B cell (primary cell): Measurements from ENCODE around the gene GIGYF1. TPM values are rescaled to one million over a fixed set of nuclear protein-coding genes. Genes with fewer than 3 reads are reported as not detected.
A peak's percentile ranks its signal among the peaks of the same experiment; 100 is the strongest.

ENCODE experiments used
- ATAC-seq: fragments of 200-7000 bp; cut with Tn5 transposase; one replicate; pipeline ENCODE4 v1.10.0; 2021; ENCODE audit warnings: low read depth, mild to moderate bottlenecking, moderate number of reproducible peaks, moderate library complexity
- CTCF ChIA-PET: fragments of 350-600 bp; sonication (Branson Sonifier 250); formaldehyde crosslinking; loops from one replicate; lab custom pipeline; 2021; ENCODE audit warnings: antibody characterized with exemption, inconsistent platforms; lab: Charles Lee
- POLR2A ChIA-PET: fragments of 350-600 bp; sonication (Branson Sonifier 250); formaldehyde crosslinking; loops from one replicate; lab custom pipeline; 2021; ENCODE audit warnings: antibody characterized with exemption; lab: Charles Lee
- DNase-seq: peaks from one replicate; pipeline ENCODE4 v3.0.0; 2013
- H2AFZ ChIP-seq: 2 replicates; pipeline ENCODE4 v1.6.1; 2012; ENCODE audit warnings: mild to moderate bottlenecking, low read depth, low read length; ENCODE audit not compliant: insufficient read depth, poor library complexity, severe bottlenecking
- H3K27ac ChIP-seq, 2 donors: 1 replicate in 1 of 2; 2 replicates in 1 of 2; pipeline ENCODE4 v1.5.1; 2012 to 2013; ENCODE audit warnings: low read length in 2 of 2, mild to moderate bottlenecking in 2 of 2, moderate library complexity in 1 of 2
- H3K27me3 ChIP-seq, 4 experiments: fragments of 200-600 bp in 1 of 4; sonication (generic) in 1 of 4; replicated peaks in 1 of 4; 1 replicate in 2 of 4; 2 replicates in 2 of 4; pipeline versions ENCODE4 v1.6.1 to v1.7.0; 2013 to 2016; ENCODE audit warnings: low read length in 3 of 4, mild to moderate bottlenecking in 2 of 4, mixed read lengths in 1 of 4, moderate library complexity in 1 of 4; ENCODE audit not compliant: insufficient read depth in 4 of 4, control insufficient read depth in 3 of 4; ENCODE audit errors: control extremely low read depth in 1 of 4
- H3K36me3 ChIP-seq, 2 experiments: replicated peaks in 1 of 2; 1 replicate in 1 of 2; 2 replicates in 1 of 2; pipeline versions ENCODE4 v1.6.1 to v1.7.1; 2013; ENCODE audit warnings: low read length in 1 of 2; ENCODE audit not compliant: insufficient read depth in 2 of 2, control insufficient read depth in 1 of 2; ENCODE audit errors: control extremely low read depth in 1 of 2, extremely low read depth in 1 of 2
- H3K4me1 ChIP-seq, 2 donors: fragments of 200-600 bp in 1 of 2; sonication (generic) in 1 of 2; 1 replicate in 1 of 2; 2 replicates in 1 of 2; pipeline versions ENCODE4 v1.5.1 to v1.6.1; 2013 to 2017; ENCODE audit warnings: low read length in 2 of 2; ENCODE audit not compliant: control insufficient read depth in 2 of 2, insufficient read depth in 2 of 2
- H3K4me2 ChIP-seq: replicated peaks from 2 replicates; pipeline ENCODE3; 2012; ENCODE audit warnings: mild to moderate bottlenecking, low read depth, low read length; ENCODE audit not compliant: poor library complexity, severe bottlenecking
- H3K4me3 ChIP-seq, 5 experiments: fragments of 200-600 bp in 1 of 5; sonication (generic) in 1 of 5; 1 replicate in 3 of 5; 2 replicates in 2 of 5; pipeline versions ENCODE4 v1.5.1 to v1.7.0; 2011 to 2016; ENCODE audit warnings: low read length in 4 of 5, mild to moderate bottlenecking in 4 of 5, low read depth in 2 of 5, control low read depth in 1 of 5, moderate library complexity in 1 of 5; ENCODE audit not compliant: insufficient read depth in 1 of 5; ENCODE audit errors: control extremely low read depth in 1 of 5, extremely low read depth in 1 of 5
- H3K79me2 ChIP-seq: fragments of 200-600 bp; sonication (generic); one replicate; pipeline ENCODE4 v1.6.0; 2016; ENCODE audit warnings: low read length; ENCODE audit not compliant: control insufficient read depth, insufficient read depth
- H3K9ac ChIP-seq: fragments of 200-600 bp; sonication (generic); 2 replicates; pipeline ENCODE4 v1.6.1; 2017; ENCODE audit warnings: mild to moderate bottlenecking, low read length, moderate library complexity
- H3K9me3 ChIP-seq, 3 donors: one replicate each; pipeline versions ENCODE4 v1.6.1 to v1.7.1; 2013; ENCODE audit warnings: low read length in 2 of 3; ENCODE audit not compliant: control insufficient read depth in 2 of 3, insufficient read depth in 1 of 3; ENCODE audit errors: control extremely low read depth in 1 of 3
- H4K20me1 ChIP-seq: 2 replicates; pipeline ENCODE4 v1.6.0; 2012; ENCODE audit warnings: mild to moderate bottlenecking, low read length; ENCODE audit not compliant: insufficient read depth, control insufficient read depth, poor library complexity, severe bottlenecking
- H3K27ac Mint-ChIP-seq: one replicate; pipeline ENCODE4 v1.8.0; 2021; ENCODE audit warnings: mixed read lengths
- H3K27me3 Mint-ChIP-seq: one replicate; pipeline ENCODE4 v1.8.0; 2021; ENCODE audit warnings: mixed read lengths
- H3K4me1 Mint-ChIP-seq: one replicate; pipeline ENCODE4 v1.8.0; 2021; ENCODE audit warnings: mixed read lengths
- H3K4me3 Mint-ChIP-seq: one replicate; pipeline ENCODE4 v1.8.0; 2021; ENCODE audit warnings: mixed read lengths
- H3K9me3 Mint-ChIP-seq: one replicate; pipeline ENCODE4 v1.8.0; 2022; ENCODE audit warnings: mixed read lengths; ENCODE audit not compliant: insufficient read depth
- CTCF ChIP-seq: fragments of 200-600 bp; IDR thresholded peaks from one replicate; pipeline ENCODE4 v1.8.0; 2022; ENCODE audit warnings: antibody characterized with exemption, mild to moderate bottlenecking
- EZH2 ChIP-seq: IDR thresholded peaks from 2 replicates; pipeline ENCODE4 v1.6.1; 2012; ENCODE audit warnings: borderline replicate concordance, low read depth, mild to moderate bottlenecking, moderate library complexity, low read length; ENCODE audit not compliant: insufficient read depth, poor library complexity, severe bottlenecking
- WGBS: methylation state at CpG from one replicate; pipeline ENCODE4 v1.1.5; 2013; ENCODE audit warnings: missing lambda C conversion rate; ENCODE audit not compliant: insufficient coverage; 5-methylcytosine and 5-hydroxymethylcytosine counted together
- intact Hi-C: fragments of 100-400 bp; cut with micrococcal nuclease; formaldehyde crosslinking; loops from one replicate; pipeline ENCODE4 v1.10.0; 2022
- polyA plus RNA-seq: library from polyadenylated mRNA; depleted of rRNA; stranded (reverse); fragments of >200 nt; gene quantifications from 2 replicates; pipeline ENCODE4 v1.2.3, GENCODE V29; 2012
- total RNA-seq, 2 donors: library from RNA; stranded (reverse); fragments of 120-200 nt in 1 of 2; gene quantifications; 1 replicate in 1 of 2; 2 replicates in 1 of 2; pipeline versions ENCODE4 v1.2.3 to v1.2.4, GENCODE V29; 2013 to 2022

Gene GIGYF1
- total and polyA plus RNA-seq, 2 donors (not counting 1 experiment from before 2014, with no cell fraction given), result 45.9 to 134 TPM

- no peaks in the 10 kb centered on the region for H3K9me3 Mint-ChIP-seq
- Histone ChIP-seq H3K36me3 (peaks cover 0 to 32% of the 10 kb centered on the region in 2 experiments), H3K27me3 (no peaks in the 10 kb centered on the region), H3K4me2 (peak overlapping the region; percentile 98), H4K20me1 (peaks cover 66% of the 10 kb centered on the region), H2AFZ (peak overlapping the region; percentile 10), H3K79me2 (peaks cover 65% of the 10 kb centered on the region), H3K4me1 (peaks cover 52 to 55% of the 10 kb centered on the region in 2 donors), H3K4me3 (peak overlapping the region in 2 of 5 experiments; percentile 58 to 79), H3K27ac (no peak overlapping the region), H3K9me3 (no peaks in the 10 kb centered on the region), H3K9ac (peak overlapping the region; percentile 74)
- CTCF ChIA-PET, result interaction anchor here (0.6 to 9.8 kb wide), 41 partner anchors 9 to 684 kb away, joined by 3 to 85 read pairs (median 4); partner anchors contain the start of genes AGFG2, FBXO24, LRCH4 and MOSPD3
- TF ChIP-seq EZH2 (no peak), CTCF (peak; percentile 88)
- H3K27ac Mint-ChIP-seq, result peak overlapping the region; percentile 92
- ATAC-seq, result peak; percentile 60
- POLR2A ChIA-PET, result interaction anchor here (0.6 to 2.3 kb wide), 5 partner anchors 12 to 93 kb away, joined by 3 to 6 read pairs (median 4); no protein-coding TSS in a partner anchor
- peak overlapping the region; percentile 89 for H3K4me3 Mint-ChIP-seq
- no peaks in the 10 kb centered on the region for H3K27me3 Mint-ChIP-seq
- peak; percentile 86 for DNase-seq
- H3K4me1 Mint-ChIP-seq, result peaks cover 51% of the 10 kb centered on the region
- 30% methylated on average over 20 of the region's 28 CpGs for WGBS
- intact Hi-C loops, result loop anchor here (1.0 to 5.0 kb wide), 6 partner anchors 13 to 160 kb away; partner anchors contain the start of genes GNB2 and SLC12A9
Observed at GRCh38 chr7:100691676-100692577, 2.1 kb downstream of the GIGYF1 start.
